GM18870 (cell line): Measurements from ENCODE around the gene GBE1.
"Not testable (repeated sequence)": the region's sequence is repeated elsewhere in the genome, so short reads cannot be mapped to it uniquely, and the experiment has no call there.

Experiments
- ATAC-seq: cut with Tn5 transposase; IDR thresholded peaks from one replicate; pipeline ENCODE4 v1.9.1; 2021; ENCODE audit warnings: moderate library complexity; ENCODE audit not compliant: unreplicated experiment

GBE1 gene

GRCh38 chr3:81545572-81545971 is 215.9 kb downstream of the GBE1 start:
- ATAC-seq = no peak

DNA sequence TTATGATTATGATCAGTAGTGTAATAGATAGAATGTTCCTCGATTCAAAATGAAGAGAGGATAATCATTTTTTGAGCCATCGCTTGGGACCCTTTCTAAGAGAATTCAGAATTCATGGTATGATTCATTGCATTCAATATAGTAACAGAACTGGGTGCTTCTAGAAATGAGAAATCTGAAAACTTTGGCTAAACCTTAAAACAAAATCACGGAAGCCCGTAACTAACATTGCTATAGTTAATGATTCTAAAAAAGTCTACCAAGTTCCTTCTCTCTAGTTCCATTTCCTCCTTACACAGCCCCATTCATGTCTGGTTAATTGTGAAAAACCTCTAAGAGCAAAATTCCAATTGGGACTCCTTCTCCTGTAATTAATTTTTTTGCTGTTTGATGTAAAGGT is 217.1 kb downstream of the GBE1 start:
- ATAC-seq = peak; percentile 49

GRCh38 chr3:81540787-81541186 is 220.7 kb downstream of the GBE1 start:
- ATAC-seq = no peak

DNA sequence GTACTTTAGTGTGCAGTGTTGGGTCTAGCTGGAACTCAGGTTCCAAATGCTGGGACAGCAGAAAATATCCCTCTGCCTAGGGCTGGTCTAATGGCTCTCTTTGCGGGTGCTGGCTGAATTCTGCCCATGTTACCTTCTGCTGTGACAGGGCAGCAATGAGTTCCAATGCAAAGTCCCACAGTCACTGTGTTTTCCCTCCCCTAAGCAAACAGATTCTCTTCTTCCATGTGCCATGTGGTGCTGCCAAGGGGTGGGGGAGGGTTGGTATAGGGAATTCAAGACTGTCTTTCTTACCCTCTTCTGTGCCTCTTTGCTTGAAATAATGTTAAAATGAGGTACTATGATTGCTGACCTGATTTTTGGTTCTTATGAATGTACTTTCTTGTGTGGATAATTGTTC is 229.6 kb downstream of the GBE1 start:
- no peak for ATAC-seq

GRCh38 chr3:81531263-81531662 is 230.2 kb downstream of the GBE1 start:
- no peak for ATAC-seq

- no peak for ATAC-seq
These were observed 231.1 kb downstream of the GBE1 start for GRCh38 chr3:81530180-81530939.

DNA sequence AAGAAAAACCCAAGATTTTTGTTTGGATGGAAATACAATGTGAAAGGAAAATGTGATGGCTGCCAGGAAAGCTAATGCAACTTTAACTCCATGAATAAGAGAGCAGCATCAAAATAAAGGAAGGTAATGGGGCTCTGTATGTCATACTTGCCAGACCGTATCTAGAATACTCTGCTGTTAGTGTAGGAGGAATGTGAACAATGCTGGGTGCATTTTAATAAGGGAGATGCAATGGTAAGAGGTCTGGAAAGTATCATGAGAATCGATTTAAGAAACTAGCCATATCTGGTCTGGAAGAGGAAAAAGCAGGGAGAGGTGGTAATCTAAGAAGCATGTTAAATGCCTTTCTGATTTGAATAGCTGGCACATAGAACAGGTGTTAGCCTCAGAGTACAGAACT is 239.6 kb downstream of the GBE1 start:
- ATAC-seq = no peak

- ATAC-seq = no peak
These were observed 242.5 kb downstream of the GBE1 start for GRCh38 chr3:81518945-81519344.

GRCh38 chr3:81516042-81516441 is 245.4 kb downstream of the GBE1 start:
- no peak for ATAC-seq

DNA sequence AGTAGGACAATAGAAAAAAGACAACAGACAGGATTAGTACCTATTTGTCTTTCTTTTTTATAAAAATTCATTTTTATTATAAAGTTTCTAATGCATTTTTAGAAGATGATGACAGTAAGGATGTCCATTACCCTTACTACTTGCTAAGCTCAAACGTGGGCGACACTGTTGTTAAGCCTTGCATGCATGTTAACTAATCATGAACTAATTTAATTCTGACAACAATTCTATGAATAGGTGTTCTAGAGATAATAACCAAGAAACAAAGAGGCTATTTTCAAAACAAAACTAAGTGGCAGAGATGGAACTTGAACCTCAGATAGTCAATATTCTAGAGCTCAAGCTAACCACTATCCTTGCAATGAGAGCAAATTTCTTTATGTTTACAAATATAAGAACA is 247.9 kb downstream of the GBE1 start:
- ATAC-seq = no peak

GRCh38 chr3:81503026-81503425 is 258.4 kb downstream of the GBE1 start:
- no peak for ATAC-seq

- no peak for ATAC-seq
These were observed 259.2 kb downstream of the GBE1 start for GRCh38 chr3:81502236-81502635.

DNA sequence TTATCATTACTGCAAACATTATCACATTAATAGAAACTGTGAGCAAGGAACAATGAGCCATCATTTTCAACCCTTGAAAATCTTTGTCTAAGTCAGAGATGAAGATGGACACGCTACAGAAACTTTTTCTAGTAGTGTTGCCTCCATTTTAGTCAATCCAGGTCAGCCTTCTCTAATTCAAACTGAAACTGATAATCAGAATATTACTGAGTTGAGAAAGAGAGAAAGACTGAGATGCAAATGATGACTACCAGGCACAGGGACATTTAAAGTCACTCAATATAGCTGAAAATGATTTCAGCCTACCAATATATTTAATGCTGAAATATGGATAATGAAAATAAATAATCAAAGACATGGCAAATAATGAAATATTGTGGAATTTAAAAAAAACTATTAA is 261.4 kb downstream of the GBE1 start:
- peak; percentile 94 for ATAC-seq

DNA sequence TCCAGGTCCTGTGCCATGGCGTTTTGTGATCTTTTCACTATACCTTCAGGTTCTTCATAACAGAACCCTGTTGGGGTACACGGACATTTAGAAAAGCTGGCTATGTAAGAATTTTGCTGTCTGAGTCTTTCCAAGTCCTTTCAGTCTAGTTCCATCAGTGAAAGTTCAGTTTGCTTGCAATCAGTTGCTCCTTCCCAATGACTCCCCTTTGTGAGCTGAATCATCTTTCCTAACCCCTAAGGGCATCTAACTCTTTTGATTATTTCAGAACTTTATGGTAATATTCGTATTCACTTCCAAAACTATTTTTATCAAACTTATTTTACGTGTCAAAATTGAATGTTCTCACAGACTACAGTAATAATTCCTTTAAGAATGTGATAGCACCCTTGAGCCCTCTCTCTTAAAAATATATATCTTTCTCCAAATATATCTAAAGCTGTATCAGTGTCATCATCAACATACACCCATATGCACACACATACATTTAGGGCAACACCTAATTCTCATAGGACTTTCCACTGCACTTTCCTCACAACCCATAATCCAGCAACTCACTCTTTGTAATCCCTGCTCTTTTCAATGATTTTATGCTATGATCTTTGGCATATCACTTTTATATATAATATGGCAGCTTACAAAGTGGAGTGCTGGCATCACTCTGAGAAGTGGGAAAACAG is 263.7 kb downstream of the GBE1 start:
- ATAC-seq = no peak

DNA sequence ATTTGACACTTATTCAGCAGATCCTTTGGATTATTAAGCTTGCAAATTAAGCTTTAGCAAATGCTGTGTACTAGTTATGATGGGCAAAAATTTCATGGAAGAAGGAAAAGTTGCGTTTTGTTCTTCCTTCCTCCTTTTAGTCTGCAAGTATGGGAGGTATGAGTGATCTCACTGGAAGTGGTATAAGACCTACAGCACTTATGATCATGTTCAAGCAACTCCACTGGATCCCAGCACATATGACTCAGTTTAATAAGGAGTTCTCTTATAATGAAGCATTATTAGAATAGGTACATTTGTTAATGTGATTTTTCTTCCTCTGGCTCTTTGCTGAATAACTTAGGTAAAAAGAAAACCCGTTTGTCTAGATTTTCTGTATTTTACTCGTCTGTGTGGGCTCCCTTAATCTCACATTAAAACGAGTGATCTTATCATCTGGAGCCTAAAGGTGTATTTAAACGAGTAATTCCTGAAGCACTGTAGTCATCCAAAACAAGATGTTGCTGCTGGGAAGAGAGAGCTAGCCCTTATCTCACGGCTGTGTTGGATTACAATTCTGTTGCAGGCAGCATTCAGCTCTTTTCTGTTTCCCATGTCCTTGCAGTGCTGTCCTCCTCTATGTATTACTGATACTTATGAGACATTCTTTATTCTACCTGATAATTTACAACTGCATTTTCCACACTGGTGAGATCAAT is 264.9 kb downstream of the GBE1 start:
- ATAC-seq = no peak

DNA sequence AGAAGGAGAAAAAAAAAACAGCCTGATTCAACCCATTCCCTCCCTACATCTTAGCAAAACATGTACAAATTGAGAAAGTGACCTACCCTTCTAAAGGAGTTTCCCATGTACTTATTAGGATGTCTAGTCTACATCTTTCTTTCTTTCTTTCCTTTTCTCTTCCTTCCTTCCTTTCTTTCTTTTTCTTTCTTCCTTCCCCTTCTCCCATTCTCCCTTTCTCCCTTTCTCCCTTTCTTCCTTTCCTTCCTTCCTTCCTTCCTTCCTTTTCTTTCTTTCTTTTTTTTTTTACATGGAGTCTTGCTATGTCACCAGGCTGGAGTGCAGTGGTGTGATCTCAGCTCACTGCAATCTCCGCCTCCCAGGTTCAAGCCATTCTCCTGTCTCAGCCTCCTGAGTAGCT is 269.0 kb downstream of the GBE1 start:
- not testable (repeated sequence) for ATAC-seq

- ATAC-seq = no peak
These were observed 269.4 kb downstream of the GBE1 start for GRCh38 chr3:81492040-81492439.

GRCh38 chr3:81490541-81491288 is 270.7 kb downstream of the GBE1 start:
- peak; percentile 91 for ATAC-seq

DNA sequence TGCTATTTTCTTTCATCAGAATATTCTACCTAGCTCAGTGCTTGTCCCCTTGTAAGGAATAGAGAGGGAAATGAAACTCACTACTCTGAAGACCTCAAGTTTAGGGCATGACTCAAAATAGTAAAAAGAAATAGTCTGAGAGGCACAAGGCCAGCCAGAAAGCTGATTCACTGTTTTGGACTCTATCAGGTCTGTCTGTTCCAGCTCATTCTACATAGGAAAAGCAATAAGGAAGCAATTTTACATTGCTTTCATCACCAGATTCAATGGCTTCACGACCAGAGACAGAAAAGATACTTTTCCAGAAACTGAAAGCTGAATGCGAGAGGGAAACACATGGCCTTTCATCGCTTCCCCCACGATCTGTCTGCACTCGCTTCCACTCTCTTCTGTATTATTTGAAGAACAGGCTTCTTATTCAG is 276.0 kb downstream of the GBE1 start:
- peak; percentile 98 for ATAC-seq

DNA sequence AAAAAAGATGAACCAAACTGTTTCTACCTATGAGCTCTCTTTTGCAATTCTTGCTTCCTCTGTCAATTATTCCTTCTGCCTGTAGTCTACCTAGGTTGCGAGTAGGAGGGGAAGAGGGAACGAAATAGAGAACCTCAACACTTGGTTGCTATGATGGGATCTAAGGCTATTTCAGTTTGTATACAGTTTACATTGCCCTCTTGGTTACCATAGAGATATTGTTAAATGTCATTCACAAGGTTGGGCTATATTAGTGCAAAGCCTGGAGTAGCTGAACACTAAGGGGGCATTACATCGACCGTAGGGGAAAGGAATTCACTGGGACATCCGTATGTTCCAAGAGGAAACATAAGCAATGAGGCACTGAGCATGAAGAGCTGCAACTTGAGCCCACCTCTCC is 276.9 kb downstream of the GBE1 start:
- no peak for ATAC-seq

DNA sequence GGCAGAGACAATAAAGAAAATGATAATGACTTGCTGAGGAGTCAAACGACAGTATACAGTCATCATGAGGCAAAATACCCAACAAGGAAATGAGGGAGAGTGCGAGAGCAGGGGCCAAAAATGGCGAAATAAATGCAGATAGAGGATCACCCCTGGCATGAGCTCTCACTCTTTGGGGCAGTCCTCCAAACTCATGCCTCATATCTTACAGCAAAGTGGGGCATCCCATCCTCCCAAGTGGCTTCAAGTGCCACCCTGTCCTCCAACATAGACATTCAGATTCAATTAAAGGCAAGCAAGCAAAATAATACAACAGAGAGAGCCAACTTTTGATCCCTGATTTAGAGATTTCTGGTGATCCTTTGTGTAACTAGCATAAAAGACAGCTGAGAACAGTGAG is 278.4 kb downstream of the GBE1 start:
- no peak for ATAC-seq
